GM11168 (cell line): ENCODE results near the gene IGFBP1.

Source experiments
- in situ Hi-C: fragments of 300-500 bp; cut with MboI; formaldehyde crosslinking; loops from one replicate; pipeline ENCODE4 v1.12.0; 2022; ENCODE audit warnings: low sequenced_read_pairs; ENCODE audit not compliant: unreplicated experiment

IGFBP1 gene

DNA sequence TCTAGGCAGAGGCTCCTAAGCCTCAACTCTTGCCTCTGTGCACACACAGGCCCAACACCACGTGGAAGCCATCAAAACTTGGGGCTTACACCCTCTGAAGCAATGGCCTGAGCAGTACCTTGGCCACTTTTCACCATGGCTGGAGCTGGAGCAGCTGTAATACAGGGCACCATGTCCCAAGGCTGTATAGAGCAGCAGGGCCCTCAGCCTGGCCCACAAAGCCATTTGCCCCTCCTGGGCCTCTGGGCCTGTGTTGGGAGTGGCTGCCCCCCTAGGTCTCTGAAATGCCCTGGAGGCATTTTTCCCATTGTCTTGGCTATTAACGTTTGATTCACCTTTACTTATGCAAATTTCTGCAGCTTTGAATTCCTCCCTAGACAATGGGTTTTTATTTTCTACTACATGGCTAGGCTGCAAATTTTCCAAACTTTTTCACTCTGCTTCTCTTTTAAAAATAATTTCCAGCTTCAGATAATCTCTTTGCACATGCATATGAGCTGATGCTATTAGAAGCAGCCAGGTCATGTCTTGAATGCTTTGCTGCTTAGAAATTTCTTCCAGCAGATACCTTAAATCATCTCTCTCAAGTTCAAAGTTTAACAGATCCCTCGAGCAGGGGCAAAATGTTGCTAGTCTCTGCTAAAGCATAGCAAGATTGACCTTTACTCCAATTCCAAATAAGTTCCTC is 9.7 kb upstream of the IGFBP1 start:
- in situ Hi-C loops: no loop called here

DNA sequence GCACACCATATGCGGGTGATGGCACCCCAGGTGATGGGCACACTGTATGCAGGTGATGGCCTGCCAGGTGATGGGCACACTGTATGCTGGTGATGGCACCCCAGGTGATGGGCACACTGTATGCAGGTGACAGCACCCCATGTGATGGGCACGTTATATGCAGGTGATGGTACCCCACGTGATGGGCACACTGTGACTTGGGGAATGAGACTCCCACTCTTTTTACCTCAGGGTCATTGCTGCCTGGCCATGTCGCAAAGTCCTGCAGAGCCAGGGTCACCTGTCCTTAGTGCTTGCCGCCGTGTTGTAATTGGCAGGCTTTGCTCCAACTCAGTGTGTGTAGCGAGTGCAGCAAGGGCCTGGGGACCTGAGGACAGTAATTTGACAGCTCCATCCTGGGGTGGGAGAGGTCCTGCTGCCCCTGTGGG is 7.8 kb upstream of the IGFBP1 start:
- in situ Hi-C loops: no loop called here

DNA sequence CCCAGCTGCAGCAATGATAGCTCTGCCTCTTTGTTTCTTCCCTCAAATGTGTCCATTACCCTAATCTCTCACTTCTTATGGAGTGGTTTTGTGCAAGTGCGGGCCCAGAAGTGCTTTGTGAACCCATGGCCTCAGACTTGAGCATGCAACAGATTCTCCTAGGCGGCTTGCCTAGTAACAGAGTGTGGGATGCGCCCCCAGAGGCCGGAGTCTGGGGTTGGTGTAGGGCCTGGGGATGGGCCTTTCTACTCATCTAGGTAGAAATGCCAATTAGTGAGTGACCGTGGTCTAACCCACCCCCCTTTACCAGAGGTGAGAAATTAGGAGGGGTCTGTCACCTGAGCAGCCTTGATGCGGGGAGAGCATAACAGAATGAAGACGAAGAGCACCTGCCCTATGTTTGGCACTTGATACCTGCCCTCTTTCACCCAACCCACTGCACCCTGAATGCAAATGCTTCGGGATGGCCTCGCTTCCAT is 7.0 kb upstream of the IGFBP1 start:
- in situ Hi-C loops: no loop called here

DNA sequence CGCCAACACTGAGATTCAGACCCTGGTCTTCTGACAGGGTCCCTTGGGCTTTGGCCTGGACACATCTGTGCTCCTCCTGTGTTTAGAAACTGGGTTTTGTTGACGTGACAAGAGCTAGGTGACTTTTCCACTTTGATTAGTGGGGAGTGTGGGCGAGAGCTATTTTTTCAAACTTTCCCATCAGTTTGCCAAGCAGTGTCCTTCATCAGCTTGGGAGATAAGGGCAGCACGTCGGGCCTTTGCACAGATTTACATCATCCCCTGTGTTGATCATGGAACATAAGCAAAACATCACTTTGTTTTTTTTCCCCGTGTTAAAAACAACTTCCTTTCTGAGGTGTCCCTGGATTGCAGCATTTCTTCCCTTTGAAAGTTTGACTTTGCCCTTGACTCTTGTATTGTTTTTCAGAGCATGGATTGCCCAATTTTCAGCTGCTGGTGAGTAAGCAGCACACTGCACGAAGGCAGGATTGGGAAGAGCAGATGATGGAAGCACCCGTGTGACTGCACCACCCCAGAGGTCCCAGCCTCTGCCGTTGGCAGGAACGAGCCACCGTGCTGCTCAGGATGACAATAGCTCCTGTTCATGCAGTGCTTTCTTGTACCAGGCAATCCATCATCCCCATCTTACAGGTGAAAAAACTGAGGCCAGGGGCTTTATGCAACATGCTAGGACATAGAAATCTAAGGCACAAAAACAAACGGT is 6.4 kb upstream of the IGFBP1 start:
- in situ Hi-C loops: no loop called here

DNA sequence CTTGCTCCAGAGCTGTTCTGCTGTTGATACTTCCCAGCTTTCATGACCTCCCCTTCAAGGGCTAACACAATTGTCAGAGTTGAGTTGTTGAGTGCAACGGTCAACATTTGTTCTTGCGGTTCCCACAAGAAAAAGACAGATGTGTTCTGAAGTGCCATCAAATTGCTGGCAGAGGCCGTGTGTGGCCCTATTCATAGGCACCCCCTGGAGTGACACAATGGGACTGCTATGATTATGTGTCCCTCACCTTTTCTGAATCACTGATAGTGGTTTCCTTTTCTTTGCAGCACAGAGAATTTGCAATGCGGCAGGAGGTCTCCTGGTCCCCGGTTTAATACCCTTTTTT is 5.8 kb upstream of the IGFBP1 start:
- in situ Hi-C loops: no loop called here

DNA sequence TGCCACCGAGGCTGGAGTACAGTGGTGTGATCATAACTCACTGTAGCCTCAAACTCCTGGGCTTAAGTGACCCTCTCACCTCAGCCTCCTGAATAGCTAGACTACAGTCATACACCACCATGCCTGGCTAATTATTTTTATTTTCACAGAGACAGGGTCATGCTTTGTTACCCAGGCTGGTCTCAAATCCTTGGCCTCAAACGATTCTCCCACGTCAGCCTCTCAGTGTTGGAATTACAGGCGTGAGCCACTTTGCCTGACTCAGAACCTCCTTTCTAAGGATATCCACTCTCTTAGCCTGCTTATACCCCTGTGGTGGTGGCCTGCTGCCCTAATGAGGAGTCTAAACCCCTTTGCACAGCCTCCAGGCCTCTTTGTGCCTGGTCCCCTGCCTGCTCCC is 4.2 kb upstream of the IGFBP1 start:
- in situ Hi-C loops: no loop called here

DNA sequence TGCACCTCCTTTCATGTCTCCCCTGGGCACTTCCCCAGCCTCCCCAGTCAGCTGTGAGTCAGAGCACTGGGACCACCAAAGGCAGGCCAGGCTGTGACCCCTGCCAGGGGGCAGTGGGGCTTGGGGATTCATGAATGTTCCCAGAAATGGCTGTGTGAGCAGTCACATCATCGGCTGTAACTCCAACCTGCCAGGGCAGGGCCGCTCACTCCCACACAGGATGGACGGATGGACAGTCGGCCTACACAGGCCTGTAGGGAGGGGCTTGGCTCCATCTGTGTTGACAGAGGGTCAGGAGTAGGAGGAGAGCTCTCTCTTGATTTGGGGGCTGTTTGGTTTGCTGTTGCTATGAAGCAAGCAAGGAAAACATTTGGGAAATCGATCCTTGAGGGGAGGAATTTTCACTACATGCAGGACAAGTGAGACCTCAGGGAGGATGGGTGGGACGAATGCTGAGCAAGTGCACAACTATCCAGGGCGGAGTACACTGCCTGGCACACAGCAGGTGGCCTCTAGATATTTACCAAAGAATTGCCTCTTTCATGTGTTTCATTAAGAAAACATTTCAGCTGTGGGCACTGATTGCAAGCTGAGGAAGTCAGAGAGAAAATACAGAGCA is 2.9 kb upstream of the IGFBP1 start:
- in situ Hi-C loops: no loop called here

DNA sequence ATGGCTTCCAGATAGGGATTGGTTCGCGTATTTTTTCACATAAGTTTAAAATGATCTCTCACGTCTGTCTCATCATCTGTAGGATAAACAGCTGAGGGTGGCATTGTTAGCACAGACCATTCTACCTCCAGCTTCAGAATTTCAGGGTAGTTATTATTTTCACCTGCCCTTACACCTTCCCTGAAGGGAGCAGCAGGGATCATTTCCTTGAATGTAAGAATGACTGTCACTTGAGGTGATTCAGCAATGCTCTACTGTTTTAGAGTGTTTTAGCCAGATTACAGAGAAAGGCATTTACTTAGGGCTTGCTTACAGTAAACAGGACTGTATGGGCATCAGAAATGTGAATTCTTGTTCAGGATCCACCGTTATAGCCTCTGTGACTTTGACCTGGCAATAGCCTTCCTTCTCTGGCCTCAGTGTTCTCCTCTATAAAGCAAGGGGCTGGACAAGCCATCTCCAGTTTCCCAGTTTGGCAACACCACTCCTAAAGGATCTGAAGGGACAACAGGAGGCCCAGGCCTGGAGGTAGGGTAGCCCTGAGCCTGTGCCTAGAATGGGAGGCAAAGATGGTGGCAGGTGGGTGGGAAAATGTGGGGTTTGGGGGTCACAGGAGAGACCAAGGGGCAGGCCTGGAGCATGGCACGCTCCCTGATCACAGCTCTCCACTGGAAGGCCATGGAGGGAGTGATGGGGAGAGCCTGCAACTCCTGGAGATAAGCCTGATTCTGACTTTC is 1.2 kb upstream of the IGFBP1 start:
- in situ Hi-C loops: no loop called here

DNA sequence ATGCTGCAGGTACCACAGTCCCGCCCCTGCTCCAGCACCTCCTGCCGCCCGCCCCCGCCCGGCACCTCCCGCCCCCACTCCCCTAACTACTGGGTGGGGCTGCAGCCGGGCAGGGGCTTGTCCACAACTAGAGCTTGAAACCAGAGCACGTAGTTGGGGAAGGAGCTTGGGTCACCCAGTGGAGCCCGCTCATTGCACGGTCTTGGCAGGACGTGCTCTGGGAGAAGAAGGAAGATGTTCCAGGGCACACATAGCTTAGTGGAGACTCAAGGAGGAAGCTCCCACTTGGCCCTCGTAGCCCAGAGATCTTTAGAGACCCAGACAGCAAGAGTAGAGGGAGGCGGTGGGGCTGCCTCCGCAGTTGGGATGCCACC is 692 bp downstream of the IGFBP1 start:
- in situ Hi-C loops: no loop called here

DNA sequence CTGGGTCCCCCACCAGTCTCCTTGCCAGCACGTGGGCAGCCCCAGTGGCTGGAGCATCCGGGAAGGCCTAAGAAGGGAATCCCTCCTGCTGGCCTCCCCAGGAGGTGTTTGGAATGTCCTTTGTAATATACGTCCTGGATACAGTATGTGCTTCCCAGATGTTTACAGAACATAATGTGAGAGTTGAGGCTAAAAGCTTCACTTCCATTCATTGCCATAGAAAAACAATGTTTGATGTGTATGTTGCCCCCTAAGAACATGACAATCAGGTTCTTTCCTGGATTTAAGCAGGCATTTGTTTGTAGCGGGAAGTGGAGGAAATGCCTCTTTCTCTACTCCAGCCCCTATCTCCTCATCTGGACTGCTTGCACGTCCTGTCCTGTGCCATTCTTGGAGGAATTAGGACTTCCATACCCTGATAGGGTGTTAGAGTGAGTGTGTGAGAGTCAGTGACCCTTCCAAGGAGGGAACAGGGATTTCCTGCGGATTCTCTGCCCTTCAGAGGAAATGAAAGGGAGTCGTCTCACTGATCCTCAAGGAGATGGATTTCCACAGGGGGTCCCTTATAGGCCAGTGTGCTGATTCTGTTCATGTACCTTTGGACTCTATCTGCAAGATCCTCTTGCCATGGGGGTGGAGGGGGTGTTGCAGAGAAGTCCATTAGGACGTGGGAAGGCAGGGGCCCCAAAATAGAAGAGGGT is 1.2 kb downstream of the IGFBP1 start:
- in situ Hi-C loops: no loop called here

DNA sequence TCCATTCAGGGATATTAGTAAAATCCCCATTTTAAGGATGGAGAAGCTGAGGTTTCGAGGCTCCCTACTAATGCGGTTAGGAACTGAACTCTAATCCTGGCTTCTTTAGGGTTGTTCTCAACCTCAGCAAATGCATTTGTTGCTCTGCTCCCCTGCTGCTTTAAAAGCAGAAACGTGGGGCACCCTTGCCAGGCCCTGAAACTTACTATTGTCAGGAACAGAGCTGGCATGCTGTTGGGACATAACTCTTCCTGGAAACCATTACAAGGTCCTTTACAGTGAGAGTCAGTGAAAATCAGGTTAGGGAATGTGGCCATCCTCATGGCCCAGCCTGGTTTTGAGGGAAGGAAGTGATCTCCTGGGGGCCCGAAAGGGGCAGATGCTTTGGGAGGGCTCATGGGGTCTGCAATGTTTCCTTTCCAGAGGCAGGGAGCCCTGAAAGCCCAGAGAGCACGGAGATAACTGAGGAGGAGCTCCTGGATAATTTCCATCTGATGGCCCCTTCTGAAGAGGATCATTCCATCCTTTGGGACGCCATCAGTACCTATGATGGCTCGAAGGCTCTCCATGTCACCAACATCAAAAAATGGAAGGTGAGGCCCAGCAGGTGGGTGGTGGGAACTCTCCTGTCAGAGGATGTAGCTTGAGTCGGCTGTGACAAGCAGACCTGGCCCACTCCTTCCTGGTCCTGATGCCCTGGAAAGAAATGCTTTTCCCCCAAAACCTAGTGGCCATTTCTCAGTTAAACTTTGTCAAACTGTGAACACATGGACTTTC is 2.0 kb downstream of the IGFBP1 start:
- in situ Hi-C loops: no loop called here

DNA sequence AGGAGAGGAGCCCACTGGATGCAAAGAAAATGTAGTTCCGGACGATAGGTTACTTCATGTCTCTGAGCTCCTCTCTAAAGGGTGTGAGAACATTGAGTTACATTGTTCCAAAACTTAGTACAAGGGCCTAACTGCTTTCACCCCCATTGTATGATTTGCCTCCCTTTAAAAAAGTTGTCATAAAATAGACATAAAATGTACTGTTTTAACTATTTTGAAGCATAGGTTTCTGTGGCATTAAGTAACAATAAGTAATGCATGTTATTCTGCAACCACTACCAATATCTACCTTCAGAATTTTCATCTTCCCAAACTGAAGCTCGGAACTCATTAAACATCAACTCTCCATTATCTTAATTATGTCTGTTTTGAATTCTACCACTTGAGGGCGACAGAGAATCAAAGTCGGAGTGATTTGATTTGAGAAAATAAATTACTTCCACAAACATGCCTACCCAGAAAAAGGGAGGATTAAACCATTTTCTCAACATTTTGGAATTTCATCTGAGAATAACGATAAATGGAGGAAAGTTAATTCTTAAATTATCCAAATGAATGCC is 2.7 kb downstream of the IGFBP1 start:
- in situ Hi-C loops: no loop called here

DNA sequence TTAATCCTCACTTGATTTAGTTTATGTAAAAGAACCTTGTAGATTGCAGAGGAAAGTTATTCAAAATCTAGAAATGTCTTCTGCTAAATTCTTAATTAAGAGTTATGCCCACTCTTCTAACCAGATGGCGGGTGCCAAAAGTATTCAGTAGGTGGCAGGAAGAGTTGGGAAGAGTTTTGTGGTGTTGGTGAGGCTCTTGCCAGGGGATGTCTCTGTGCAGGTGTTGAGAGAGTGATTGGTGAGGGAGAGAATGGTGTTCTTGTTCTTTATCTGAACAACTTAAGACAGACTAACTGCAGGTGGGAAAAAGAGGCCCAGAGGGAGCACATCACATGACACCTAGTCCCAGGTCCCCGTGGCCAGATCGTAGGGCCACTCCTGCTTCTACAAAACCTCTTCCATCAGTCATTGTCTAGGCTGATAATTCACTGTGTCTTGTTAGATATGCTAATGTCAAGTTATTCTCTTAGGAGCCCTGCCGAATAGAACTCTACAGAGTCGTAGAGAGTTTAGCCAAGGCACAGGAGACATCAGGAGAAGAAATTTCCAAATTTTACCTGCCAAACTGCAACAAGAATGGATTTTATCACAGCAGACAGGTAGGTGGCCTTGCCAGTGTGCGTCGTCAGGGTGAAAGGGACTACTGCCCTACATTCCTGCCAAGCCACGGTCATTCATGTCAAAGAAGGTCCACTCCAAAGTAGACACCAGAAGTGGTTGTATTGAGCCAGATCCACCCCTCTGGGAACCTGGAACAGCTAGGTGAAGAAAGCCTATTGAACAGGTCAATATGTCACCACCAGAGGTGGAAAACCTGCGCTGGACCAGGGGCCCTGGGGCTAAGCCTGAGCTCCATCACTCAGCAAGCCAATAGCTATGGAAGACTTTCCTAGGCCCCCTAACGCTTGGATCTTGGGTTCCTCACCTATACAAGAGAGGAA is 3.4 kb downstream of the IGFBP1 start:
- in situ Hi-C loops: no loop called here

DNA sequence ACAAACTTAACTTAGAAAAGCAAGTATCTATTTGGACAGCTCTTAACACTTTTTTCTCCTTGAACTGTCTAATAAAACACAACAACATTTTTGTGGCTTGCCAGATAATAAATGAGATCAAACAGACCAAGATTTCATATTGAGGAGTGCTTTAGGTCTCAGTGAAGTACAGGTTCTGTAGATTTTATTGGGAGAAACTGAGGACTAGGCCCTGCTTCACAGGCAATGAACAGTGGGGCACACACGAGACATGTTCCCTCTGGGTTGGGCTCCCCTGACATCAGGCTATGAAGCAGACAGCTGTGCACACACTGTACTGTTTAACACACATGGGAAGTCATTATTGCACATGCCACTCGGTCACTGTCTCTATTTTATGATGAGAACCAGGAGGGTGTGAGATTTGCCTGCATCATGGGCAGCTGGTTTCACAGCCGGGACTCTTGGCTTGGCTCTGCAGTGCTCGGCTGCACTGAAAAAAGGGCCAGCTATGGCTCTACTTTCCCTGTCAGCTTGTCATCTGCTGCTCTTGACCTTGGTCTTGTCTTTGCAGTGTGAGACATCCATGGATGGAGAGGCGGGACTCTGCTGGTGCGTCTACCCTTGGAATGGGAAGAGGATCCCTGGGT is 4.2 kb downstream of the IGFBP1 start:
- in situ Hi-C loops: no loop called here

DNA sequence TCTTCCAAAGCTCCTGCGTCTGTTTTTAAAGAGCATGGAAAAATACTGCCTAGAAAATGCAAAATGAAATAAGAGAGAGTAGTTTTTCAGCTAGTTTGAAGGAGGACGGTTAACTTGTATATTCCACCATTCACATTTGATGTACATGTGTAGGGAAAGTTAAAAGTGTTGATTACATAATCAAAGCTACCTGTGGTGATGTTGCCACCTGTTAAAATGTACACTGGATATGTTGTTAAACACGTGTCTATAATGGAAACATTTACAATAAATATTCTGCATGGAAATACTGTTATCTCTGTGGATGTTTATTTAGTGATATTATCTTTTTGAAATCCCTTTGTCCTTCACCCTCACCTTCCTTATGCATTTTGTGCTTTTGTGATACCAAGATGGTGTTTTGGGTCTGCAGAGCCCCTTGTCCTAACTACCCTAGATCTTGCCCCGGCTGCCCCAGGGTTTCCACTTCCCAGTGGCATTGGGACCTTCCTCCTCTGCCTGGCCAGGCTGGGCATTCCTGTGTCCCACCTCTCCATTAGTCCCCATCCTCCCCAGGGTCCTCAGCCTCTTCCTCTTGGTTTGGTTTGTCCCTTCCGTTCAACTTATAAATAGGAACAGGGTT is 5.2 kb downstream of the IGFBP1 start:
- in situ Hi-C loops: no loop called here

DNA sequence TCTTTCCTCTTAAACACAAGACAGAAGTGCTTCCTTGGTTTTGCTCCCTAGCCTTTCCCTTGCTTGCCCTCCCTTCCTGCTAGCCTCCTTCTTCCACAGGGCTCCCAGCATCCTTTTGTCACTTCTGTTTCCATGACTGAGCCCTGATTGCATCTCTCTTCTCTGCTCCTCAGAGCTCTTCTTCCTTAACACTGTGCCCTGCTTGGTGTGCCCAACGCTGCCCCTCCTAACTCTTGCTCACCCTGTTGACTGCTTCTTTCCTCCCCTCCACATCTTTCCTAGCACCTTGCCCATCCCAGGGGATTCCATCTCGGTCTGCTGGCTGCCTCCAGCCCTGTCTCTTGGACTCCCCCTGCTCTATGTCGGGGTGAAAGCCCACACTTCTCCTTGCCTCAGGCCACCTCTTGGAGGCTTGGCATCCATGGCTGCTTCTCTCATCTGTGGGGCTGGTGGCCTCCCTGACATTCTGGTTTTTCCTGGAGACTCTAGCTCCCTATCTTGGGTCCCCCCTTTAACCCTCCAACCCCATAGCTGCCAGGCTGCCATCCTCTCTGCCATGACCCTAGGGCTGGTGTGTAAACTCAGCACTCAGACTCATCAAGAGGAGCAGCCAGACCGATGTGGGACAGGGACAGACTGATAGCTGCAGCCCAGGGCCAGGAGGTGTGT is 5.8 kb downstream of the IGFBP1 start:
- in situ Hi-C loops: no loop called here

DNA sequence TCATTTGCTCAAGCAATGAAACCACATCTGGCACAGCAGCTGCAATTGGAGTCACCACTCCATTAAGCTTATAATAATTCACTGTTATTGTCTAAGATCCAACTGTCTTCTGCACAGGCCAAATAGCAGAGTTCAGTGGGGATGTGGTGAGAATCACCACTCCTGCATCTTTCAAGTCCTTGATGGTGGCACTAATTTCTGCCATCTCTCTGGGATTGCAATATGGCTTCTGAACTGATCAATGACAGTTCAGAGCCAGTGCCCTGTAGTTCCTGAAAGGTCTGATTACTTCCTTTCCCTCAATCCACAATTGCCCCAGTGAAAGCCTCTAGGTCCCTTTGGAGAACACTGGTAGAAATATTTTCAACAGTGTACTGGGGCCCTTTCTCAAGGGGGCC is 6.4 kb downstream of the IGFBP1 start:
- in situ Hi-C loops: no loop called here
